Pulmonary artery endothelial cell (primary cell): ENCODE data around the gene AFF3. TPM values are rescaled to one million over a fixed set of nuclear protein-coding genes. Genes with fewer than 3 reads are reported as not detected.
"Not testable (repeated sequence)": the region's sequence is repeated elsewhere in the genome, so short reads cannot be mapped to it uniquely, and the experiment has no call there.

Experiments used
- DNase-seq: peaks from one replicate; pipeline ENCODE4 v3.0.0-alpha.2; 2011; ENCODE audit warnings: low read depth, low spot score
- total RNA-seq: library from RNA; depleted of rRNA; stranded (reverse); fragments of >200 nt; gene quantifications from 2 replicates; pipeline ENCODE4 v1.2.3, GENCODE V29; 2014

Gene AFF3, protein sequence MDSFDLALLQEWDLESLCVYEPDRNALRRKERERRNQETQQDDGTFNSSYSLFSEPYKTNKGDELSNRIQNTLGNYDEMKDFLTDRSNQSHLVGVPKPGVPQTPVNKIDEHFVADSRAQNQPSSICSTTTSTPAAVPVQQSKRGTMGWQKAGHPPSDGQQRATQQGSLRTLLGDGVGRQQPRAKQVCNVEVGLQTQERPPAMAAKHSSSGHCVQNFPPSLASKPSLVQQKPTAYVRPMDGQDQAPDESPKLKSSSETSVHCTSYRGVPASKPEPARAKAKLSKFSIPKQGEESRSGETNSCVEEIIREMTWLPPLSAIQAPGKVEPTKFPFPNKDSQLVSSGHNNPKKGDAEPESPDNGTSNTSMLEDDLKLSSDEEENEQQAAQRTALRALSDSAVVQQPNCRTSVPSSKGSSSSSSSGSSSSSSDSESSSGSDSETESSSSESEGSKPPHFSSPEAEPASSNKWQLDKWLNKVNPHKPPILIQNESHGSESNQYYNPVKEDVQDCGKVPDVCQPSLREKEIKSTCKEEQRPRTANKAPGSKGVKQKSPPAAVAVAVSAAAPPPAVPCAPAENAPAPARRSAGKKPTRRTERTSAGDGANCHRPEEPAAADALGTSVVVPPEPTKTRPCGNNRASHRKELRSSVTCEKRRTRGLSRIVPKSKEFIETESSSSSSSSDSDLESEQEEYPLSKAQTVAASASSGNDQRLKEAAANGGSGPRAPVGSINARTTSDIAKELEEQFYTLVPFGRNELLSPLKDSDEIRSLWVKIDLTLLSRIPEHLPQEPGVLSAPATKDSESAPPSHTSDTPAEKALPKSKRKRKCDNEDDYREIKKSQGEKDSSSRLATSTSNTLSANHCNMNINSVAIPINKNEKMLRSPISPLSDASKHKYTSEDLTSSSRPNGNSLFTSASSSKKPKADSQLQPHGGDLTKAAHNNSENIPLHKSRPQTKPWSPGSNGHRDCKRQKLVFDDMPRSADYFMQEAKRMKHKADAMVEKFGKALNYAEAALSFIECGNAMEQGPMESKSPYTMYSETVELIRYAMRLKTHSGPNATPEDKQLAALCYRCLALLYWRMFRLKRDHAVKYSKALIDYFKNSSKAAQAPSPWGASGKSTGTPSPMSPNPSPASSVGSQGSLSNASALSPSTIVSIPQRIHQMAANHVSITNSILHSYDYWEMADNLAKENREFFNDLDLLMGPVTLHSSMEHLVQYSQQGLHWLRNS (N-terminal part only)
- under 0.01 TPM in 1 of 2 replicates, not detected in the other for total RNA-seq

GRCh38 chr2:100142393-100142792 is at the start of gene AFF3:
AFF3 (minus strand) TSS chr2:100142590; CDS start chr2:100104454, 38,136 bp downstream.
- DNase-seq: no peak

- no peak for DNase-seq
Observed at GRCh38 chr2:100189387-100189786, 47.0 kb upstream of the AFF3 start.

GRCh38 chr2:100188326-100188725 is 45.9 kb upstream of the AFF3 start:
- DNase-seq: no peak

GRCh38 chr2:100186126-100186525 is 43.7 kb upstream of the AFF3 start:
- no peak for DNase-seq

DNA sequence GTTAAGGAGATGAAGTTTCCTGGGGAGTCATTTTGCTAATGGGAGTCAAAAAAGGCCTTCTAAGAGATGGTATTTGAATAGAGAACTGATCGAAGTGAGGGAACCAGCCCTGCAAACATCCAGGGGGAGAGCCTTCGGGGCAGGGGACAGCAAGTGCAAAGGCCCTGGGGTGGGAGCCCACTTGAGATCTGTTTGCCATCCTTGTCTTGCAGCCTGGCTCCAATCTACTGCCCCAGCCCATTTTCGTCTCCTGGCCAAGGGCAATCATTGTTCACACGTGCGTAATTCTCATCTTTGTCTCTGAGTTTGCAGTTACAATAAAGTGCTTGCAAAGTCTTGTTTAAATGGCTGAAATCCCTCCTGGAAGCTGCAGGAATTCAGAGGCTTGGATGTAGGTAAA is 43.1 kb upstream of the AFF3 start:
- no peak for DNase-seq

DNA sequence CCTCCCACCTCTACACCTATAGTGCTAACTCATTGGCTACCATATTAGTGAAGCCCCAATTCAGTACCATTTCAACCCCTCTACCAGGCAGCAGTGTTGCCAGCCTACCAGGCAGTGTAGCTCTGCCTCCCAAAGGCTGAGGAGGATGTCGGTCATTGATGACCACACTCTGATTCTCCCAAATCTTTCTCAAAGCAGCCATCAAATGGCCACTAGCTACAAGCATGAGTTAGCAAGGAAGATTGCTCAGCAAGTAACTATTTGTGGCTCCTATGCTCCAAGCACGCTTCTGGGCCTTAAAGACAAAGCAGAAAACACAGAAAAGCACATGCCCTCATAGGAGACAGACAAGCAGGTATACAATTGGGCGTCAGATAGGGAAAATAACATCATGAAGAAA is 42.7 kb upstream of the AFF3 start:
- no peak for DNase-seq

GRCh38 chr2:100184055-100184737 is 41.8 kb upstream of the AFF3 start:
- DNase-seq: no peak

GRCh38 chr2:100182494-100183361 is 40.3 kb upstream of the AFF3 start:
- DNase-seq: no peak

DNA sequence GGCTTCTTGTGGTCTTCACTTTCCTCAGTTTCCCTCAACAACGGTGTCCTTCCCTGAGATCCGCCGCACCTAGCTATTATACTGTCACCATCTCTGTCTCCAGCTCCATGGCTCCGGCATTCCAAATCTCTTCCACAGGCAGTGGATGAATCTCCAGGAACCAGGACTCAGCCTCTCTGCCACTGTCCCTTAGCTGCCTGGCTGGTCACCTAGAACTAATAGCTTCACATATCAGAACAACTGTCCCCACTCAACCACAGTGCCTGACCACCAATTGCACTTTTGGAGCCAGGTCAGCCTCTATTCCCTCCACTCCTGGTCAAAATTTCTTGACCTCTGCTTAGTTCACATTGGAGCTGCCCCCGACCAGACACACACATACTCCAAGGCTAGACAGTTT is 38.1 kb upstream of the AFF3 start:
- DNase-seq: no peak

DNA sequence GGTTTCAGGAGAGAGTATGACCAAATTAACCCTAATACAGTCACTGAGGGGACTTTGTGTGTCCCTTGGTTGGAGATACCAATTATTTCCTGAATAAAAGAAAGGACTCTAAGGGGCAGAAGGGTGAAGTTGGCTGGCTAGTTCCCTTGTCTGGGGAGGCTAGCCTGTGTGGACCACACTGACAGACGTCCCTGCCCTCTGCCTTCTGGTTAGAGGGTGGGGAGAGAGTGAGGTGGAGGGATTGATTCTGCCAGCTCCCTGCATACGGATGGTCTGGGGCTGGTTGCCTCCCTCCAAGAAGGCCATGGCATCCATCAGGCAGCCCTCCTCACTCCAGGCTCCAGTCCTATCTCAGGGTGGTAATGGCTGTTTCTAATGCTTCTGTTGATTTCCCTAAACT is 37.4 kb upstream of the AFF3 start:
- DNase-seq: no peak

DNA sequence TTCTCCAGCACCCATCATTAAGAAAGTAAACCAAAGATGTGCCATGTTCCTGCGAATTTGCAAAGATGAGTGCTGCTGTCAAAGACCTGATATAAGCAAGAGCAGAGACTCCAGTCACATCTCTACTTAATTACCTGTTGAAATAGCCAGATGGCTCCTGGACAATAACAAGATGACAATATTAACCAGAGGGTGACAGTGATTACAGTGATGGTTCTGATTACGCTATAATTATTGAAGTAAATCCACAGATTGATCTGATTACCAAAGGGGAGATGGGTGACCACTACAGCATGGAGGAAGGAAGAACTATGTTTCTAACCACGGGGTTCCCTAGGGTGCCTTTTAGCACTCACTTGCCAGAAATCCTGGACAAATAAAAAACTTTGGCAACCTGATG is 36.5 kb upstream of the AFF3 start:
- DNase-seq: no peak

- DNase-seq: peak; percentile 61
Observed at GRCh38 chr2:100178085-100178788, 35.8 kb upstream of the AFF3 start.

- no peak for DNase-seq
Observed at GRCh38 chr2:100176925-100177324, 34.5 kb upstream of the AFF3 start.

- DNase-seq: no peak
Observed at GRCh38 chr2:100174026-100174431, 31.6 kb upstream of the AFF3 start.

GRCh38 chr2:100166701-100167100 is 24.3 kb upstream of the AFF3 start:
- no peak for DNase-seq

DNA sequence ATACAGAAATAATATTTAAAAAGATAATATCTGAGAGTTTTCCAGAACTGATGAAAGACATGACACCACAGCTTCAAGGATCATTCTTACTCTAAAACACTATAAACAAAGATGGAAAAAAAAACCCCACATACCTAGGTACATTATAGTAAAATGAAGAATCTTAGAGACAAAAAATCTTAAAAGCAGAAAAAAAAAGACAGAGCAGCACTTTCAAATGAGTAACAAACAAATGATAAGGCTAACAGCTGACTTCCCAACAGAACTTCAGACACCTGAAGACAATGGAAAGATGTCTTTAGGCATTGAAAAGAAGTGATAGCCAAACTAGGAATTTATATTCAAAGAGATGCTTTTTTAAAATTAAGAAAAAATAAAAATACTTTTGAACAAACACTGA is 21.2 kb upstream of the AFF3 start:
- DNase-seq: no peak

GRCh38 chr2:100161945-100162620 is 19.7 kb upstream of the AFF3 start:
- no peak for DNase-seq

DNA sequence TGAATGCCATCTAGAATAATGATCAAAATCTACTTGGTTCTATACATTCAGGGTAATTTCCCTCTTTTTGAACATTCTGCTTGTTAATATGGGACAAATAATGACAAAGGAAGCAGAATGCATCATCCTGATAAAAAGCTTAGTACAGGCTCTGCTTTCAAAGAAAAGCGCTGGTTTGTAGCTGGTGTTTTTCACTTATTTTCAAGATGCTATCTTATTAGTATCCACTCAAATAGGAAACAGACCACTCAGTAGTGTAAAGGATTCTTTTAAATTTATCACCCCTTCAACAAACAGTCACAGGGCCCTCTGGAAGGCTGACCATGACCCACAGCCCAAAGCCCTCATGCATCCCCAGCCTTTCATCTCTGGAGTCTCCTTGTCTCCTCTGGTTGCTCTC is 18.0 kb upstream of the AFF3 start:
- DNase-seq: no peak

- not testable (repeated sequence) for DNase-seq
Observed at GRCh38 chr2:100151832-100152231, 9.4 kb upstream of the AFF3 start.
